Heart right ventricle (tissue), 16 donors: Measurements from ENCODE around the gene ADK. TPM values are rescaled to one million over a fixed set of nuclear protein-coding genes. Genes with fewer than 3 reads are reported as not detected.
A peak's percentile ranks its signal among the peaks of the same experiment; 100 is the strongest.
"Not testable (repeated sequence)": the region's sequence is repeated elsewhere in the genome, so short reads cannot be mapped to it uniquely, and the experiment has no call there.

Source experiments
- ATAC-seq, 8 donors: fragments of 200-7000 bp; cut with Tn5 transposase; one replicate each; pipeline ENCODE4 v1.9.1; 2020; ENCODE audit warnings: mild to moderate bottlenecking in 8 of 8, moderate library complexity in 8 of 8, moderate number of reproducible peaks in 1 of 8
- DNase-seq, 2 donors: peaks; one replicate each; pipeline ENCODE4 v3.0.0-alpha.2; 2020
- H3K27ac ChIP-seq, 10 donors: fragments of 200-600 bp; sonication (generic) in 2 of 10; one replicate each; pipeline versions ENCODE4 v1.5.0 to v1.8.0; 2020 to 2022; ENCODE audit warnings: mild to moderate bottlenecking in 3 of 10
- H3K27me3 ChIP-seq, 7 donors: fragments of 200-600 bp; one replicate each; pipeline ENCODE4 v1.8.0; 2021 to 2022; ENCODE audit warnings: mild to moderate bottlenecking in 2 of 7
- H3K36me3 ChIP-seq, 9 donors: fragments of 200-600 bp; sonication (generic) in 1 of 9; one replicate each; pipeline versions ENCODE4 v1.5.0 to v1.8.0; 2020 to 2022; ENCODE audit warnings: mild to moderate bottlenecking in 2 of 9
- H3K4me1 ChIP-seq, 9 donors: fragments of 200-600 bp; sonication (generic) in 1 of 9; one replicate each; pipeline versions ENCODE4 v1.5.0 to v1.8.0; 2020 to 2022; ENCODE audit warnings: mild to moderate bottlenecking in 4 of 9
- H3K4me3 ChIP-seq, 10 donors: fragments of 200-600 bp; sonication (generic) in 2 of 10; one replicate each; pipeline versions ENCODE4 v1.5.0 to v1.8.0; 2020 to 2022; ENCODE audit warnings: mild to moderate bottlenecking in 7 of 10, moderate library complexity in 2 of 10
- H3K9me3 ChIP-seq, 11 donors: fragments of 200-600 bp in 10 of 11; sonication (generic) in 2 of 11; one replicate each; pipeline versions ENCODE4 v1.5.0 to v1.8.0; 2013 to 2022; ENCODE audit warnings: mild to moderate bottlenecking in 2 of 11, control low read depth in 1 of 11, moderate library complexity in 1 of 11
- CTCF ChIP-seq, 9 donors: fragments of 200-600 bp; sonication (generic) in 2 of 9; IDR thresholded peaks; one replicate each; pipeline versions ENCODE4 v1.5.0 to v1.8.0; 2021 to 2022; ENCODE audit warnings: antibody characterized with exemption in 9 of 9, mild to moderate bottlenecking in 5 of 9, moderate library complexity in 1 of 9
- WGBS, 2 donors: extraction: QIAGEN DNeasy Blood & Tissue Kit; methylation state at CpG; one replicate each; pipeline ENCODE4 v1.1.7; 2013; ENCODE audit warnings: inconsistent platforms in 1 of 2; 5-methylcytosine and 5-hydroxymethylcytosine counted together
- intact Hi-C, 10 donors: fragments of 100-400 bp; cut with DNase I; formaldehyde crosslinking; loops; one replicate each; pipeline versions ENCODE4 v1.11.1 to v1.14.2; 2022
- polyA plus RNA-seq, 2 donors: library from polyadenylated mRNA; stranded (reverse); fragments of 200-250 nt; gene quantifications; one replicate each; pipeline ENCODE4 v1.2.3, GENCODE V29; 2013
- total RNA-seq, 10 donors: library from RNA; stranded (reverse); fragmentation: NEBNext Ultra II Directional in 3 of 10; extraction: Animal tissue kit (Norgen Biotek cat#: 25700) in 3 of 10; gene quantifications; one replicate each; pipeline versions ENCODE4 v1.2.1 to v1.2.4, GENCODE V29; 2021 to 2023
- donor health status: Arrhythmogenic right ventricular cardiomyopathy.
- donor health status: ischemic (EF 13 %, LVEDD 7.1; RV severe dilation, severe dysfunction).
- donor health status: healthy with polysubstance abuse.
- donor health status: DM: no; HTN: yes; CAD: no.
- donor health status: DM: no; HTN: no; CAD: no.
- donor health status: ischemic (EF 25% LVEDD 6.9; RV normal size, moderate dysfunction).
- donor health status: ischemic (EF 25% LVEDD 5.7; RV mildly dilated, moderate dysfunction).
- donor health status: healthy.
- donor health status: DM: yes; HTN: yes; CAD: no.
- donor health status: Ischemic cardiomyopathy.
- donor health status: ischemic (EF 35%, LVEDD 5.7; RV mildly dilated, moderate dysfunction).
- donor health status: nonischemic (EF 11% LVEDD 7.7; RV severe dilation, severe dysfunction).
- donor health status: DM: yes; HTN: yes; CAD: no.
- donor health status: PGD.
- donor health status: ischemic (EF 29% LVEDD 5.4; RV normal size, mild dysfunction).
- donor health status: nonischemic (EF 23%, LVEDD 6.1; RV moderate dilation, normal function).

The ADK gene
- total and polyA plus RNA-seq, 12 donors = 13.0 to 50.0 (median 39.1) TPM

- intact Hi-C loops = no loop called here
- ATAC-seq (no peak), DNase-seq (no peak)
- H3K27ac ChIP-seq = no peak overlapping the region
- 91 to 96% methylated on average over 1 of the region's 1 CpG for WGBS, 2 donors
- no peaks in the 10 kb centered on the region for H3K4me1 ChIP-seq
- no peaks in the 10 kb centered on the region for H3K36me3 ChIP-seq
- H3K4me3 ChIP-seq = no peak overlapping the region
- TF ChIP-seq CTCF (IDR thresholded peaks at IDR 0.05) = no peak
- peaks cover 0 to 24% (median 15%) of the 10 kb centered on the region in 11 donors for H3K9me3 ChIP-seq
- no peaks in the 10 kb centered on the region for H3K27me3 ChIP-seq
Measured at GRCh38 chr10:74344306-74344705, 193.3 kb downstream of the ADK start.

GRCh38 chr10:74347522-74347921 lies 196.5 kb downstream of the ADK start:
- TF ChIP-seq CTCF (IDR thresholded peaks at IDR 0.05) = no peak
- intact Hi-C loops = no loop called here
- ATAC-seq = no peak

GRCh38 chr10:74353021-74353420 lies 202.0 kb downstream of the ADK start:
- DNase-seq, H3K27ac ChIP-seq, H3K4me3 ChIP-seq, H3K4me1 ChIP-seq, H3K27me3 ChIP-seq, ATAC-seq, intact Hi-C loops, H3K36me3 ChIP-seq: not testable (repeated sequence)
- 97% methylated on average over 3 of the region's 3 CpGs for WGBS, 2 donors
- peaks cover 0 to 17% (median 0%) of the 10 kb centered on the region in 11 donors for H3K9me3 ChIP-seq

More at GRCh38 chr10:74347522-74347921, 196.5 kb downstream of the ADK start:
- WGBS, 2 donors = 96 to 99% methylated on average over 6 of the region's 6 CpGs
- H3K4me1 ChIP-seq = no peaks in the 10 kb centered on the region
- no peaks in the 10 kb centered on the region for H3K36me3 ChIP-seq
- no peak overlapping the region for H3K4me3 ChIP-seq
- DNase-seq = no peak
- no peak overlapping the region for H3K27ac ChIP-seq
- H3K9me3 ChIP-seq = peaks cover 0 to 28% (median 15%) of the 10 kb centered on the region in 11 donors
- H3K27me3 ChIP-seq = no peaks in the 10 kb centered on the region

GRCh38 chr10:74361678-74362077 lies 210.7 kb downstream of the ADK start:
- H3K36me3 ChIP-seq = peaks cover 0 to 28% (median 0%) of the 10 kb centered on the region in 9 donors
- H3K27me3 ChIP-seq = no peaks in the 10 kb centered on the region
- intact Hi-C loops = no loop called here
- H3K27ac ChIP-seq = no peak overlapping the region
- H3K4me3 ChIP-seq = no peak overlapping the region
- TF ChIP-seq CTCF (IDR thresholded peaks at IDR 0.05) = no peak
- H3K4me1 ChIP-seq = peaks cover 0 to 16% (median 0%) of the 10 kb centered on the region in 9 donors
- ATAC-seq = no peak
- peaks cover 0 to 57% (median 49%) of the 10 kb centered on the region in 11 donors for H3K9me3 ChIP-seq
- no peak for DNase-seq

- WGBS, 2 donors = 82 to 91% methylated on average over 2 of the region's 2 CpGs
- intact Hi-C loops = no loop called here
- ATAC-seq (peak in 5 of 8 donors; percentile 12 to 64 (median 27)), DNase-seq (no peak)
- Histone ChIP-seq H3K4me1 (peaks cover 0 to 16% (median 0%) of the 10 kb centered on the region in 9 donors), H3K9me3 (peaks cover 0 to 48% (median 40%) of the 10 kb centered on the region in 11 donors), H3K27me3 (no peaks in the 10 kb centered on the region), H3K4me3 (no peak overlapping the region), H3K36me3 (peaks cover 0 to 28% (median 0%) of the 10 kb centered on the region in 9 donors), H3K27ac (no peak overlapping the region)
- no peak for TF ChIP-seq CTCF (IDR thresholded peaks at IDR 0.05)
Measured at GRCh38 chr10:74363727-74364126, 212.7 kb downstream of the ADK start.
